Smooth muscle cell (in vitro differentiated cells): Measurements from ENCODE around the gene TNS4. TPM values are rescaled to one million over a fixed set of nuclear protein-coding genes. Genes with fewer than 3 reads are reported as not detected.

Source experiments
- DNase-seq: peaks from one replicate; lab custom pipeline; 2025; ENCODE audit not compliant: unreplicated experiment; lab: John Stamatoyannopoulos, UW
- H2AFZ ChIP-seq: fragments of 200-600 bp; sonication (generic); 2 replicates; pipeline ENCODE4 v1.6.0; 2016; ENCODE audit warnings: antibody characterized with exemption, low read depth, mild to moderate bottlenecking
- H3F3A ChIP-seq: fragments of 200-600 bp; sonication (generic); 2 replicates; pipeline ENCODE4 v1.6.0; 2017; ENCODE audit warnings: antibody characterized with exemption, low read depth
- H3K27ac ChIP-seq: fragments of 200-600 bp; sonication (generic); 2 replicates; pipeline ENCODE4 v1.5.1; 2016; ENCODE audit warnings: low read depth, mild to moderate bottlenecking
- H3K27me3 ChIP-seq: fragments of 200-600 bp; sonication (generic); 2 replicates; pipeline ENCODE4 v1.6.1; 2016; ENCODE audit warnings: low read depth, mild to moderate bottlenecking
- H3K36me3 ChIP-seq: fragments of 200-600 bp; sonication (generic); 2 replicates; pipeline ENCODE4 v1.5.1; 2016; ENCODE audit warnings: low read depth
- H3K4me1 ChIP-seq: fragments of 200-600 bp; sonication (generic); 2 replicates; pipeline ENCODE4 v1.5.1; 2016; ENCODE audit warnings: low read depth
- H3K4me2 ChIP-seq: fragments of 200-600 bp; sonication (generic); 2 replicates; pipeline ENCODE4 v1.6.0; 2016; ENCODE audit warnings: mild to moderate bottlenecking
- H3K4me3 ChIP-seq: fragments of 200-600 bp; sonication (generic); 2 replicates; pipeline ENCODE4 v1.5.1; 2016; ENCODE audit warnings: mild to moderate bottlenecking
- H3K79me2 ChIP-seq: fragments of 200-600 bp; sonication (generic); 2 replicates; pipeline ENCODE4 v1.6.0; 2016; ENCODE audit warnings: low read depth, mild to moderate bottlenecking
- H3K9ac ChIP-seq: fragments of 200-600 bp; sonication (generic); 2 replicates; pipeline ENCODE4 v1.6.0; 2016; ENCODE audit warnings: low read depth
- H3K9me3 ChIP-seq: fragments of 200-600 bp; sonication (generic); replicated peaks from 2 replicates; pipeline ENCODE4 v1.5.1; 2016; ENCODE audit warnings: low read depth
- H4K20me1 ChIP-seq: fragments of 200-600 bp; sonication (generic); 2 replicates; pipeline ENCODE4 v1.6.0; 2016; ENCODE audit warnings: low read depth
- CTCF ChIP-seq: fragments of 200-600 bp; sonication (generic); IDR thresholded peaks from 2 replicates; pipeline ENCODE4 v1.5.1; 2017; ENCODE audit warnings: borderline replicate concordance, mild to moderate bottlenecking, antibody characterized with exemption; ENCODE audit not compliant: insufficient read depth, poor library complexity, severe bottlenecking
- WGBS: methylation state at CpG from one replicate; pipeline ENCODE4 v1.1.7; 2016; ENCODE audit warnings: low lambda C conversion rate; 5-methylcytosine and 5-hydroxymethylcytosine counted together
- polyA plus RNA-seq: library from polyadenylated mRNA; unstranded; fragments of >200 nt; fragmentation: Nextera tagmentation; extraction: Ambion mirVana; gene quantifications from 2 replicates; pipeline ENCODE4 v1.2.1, GENCODE V29; 2016
- total RNA-seq: library from RNA; depleted of rRNA; stranded (reverse); fragments of >200 nt; gene quantifications from 2 replicates; pipeline ENCODE4 v1.2.3, GENCODE V29; 2014

The TNS4 gene
- total and polyA plus RNA-seq, 2 experiments from 2014 or later: 0.13 to 1.2 TPM

- no peaks in the 10 kb centered on the region for H3F3A ChIP-seq
- peak overlapping the region; percentile 82 for H3K27ac ChIP-seq
- 92% methylated on average over 3 of the region's 3 CpGs for WGBS
- no peak overlapping the region for H2AFZ ChIP-seq
- no peaks in the 10 kb centered on the region for H3K36me3 ChIP-seq
- H3K9ac ChIP-seq: no peak overlapping the region
- H3K9me3 ChIP-seq: no peaks in the 10 kb centered on the region
- no peaks in the 10 kb centered on the region for H4K20me1 ChIP-seq
- no peaks in the 10 kb centered on the region for H3K27me3 ChIP-seq
- no peak for TF ChIP-seq CTCF
- no peak overlapping the region for H3K4me3 ChIP-seq
- no peaks in the 10 kb centered on the region for H3K79me2 ChIP-seq
- H3K4me1 ChIP-seq: peaks cover 4% of the 10 kb centered on the region
- no peak for DNase-seq
- no peak overlapping the region for H3K4me2 ChIP-seq
Measured at GRCh38 chr17:40472733-40473452, 28.5 kb downstream of the TNS4 start.

GRCh38 chr17:40471846-40472732 is 29.3 kb downstream of the TNS4 start:
- TF ChIP-seq CTCF: no peak
- Histone ChIP-seq H3F3A (no peaks in the 10 kb centered on the region), H3K79me2 (no peaks in the 10 kb centered on the region), H4K20me1 (no peaks in the 10 kb centered on the region), H3K4me1 (peaks cover 4% of the 10 kb centered on the region), H3K4me3 (no peak overlapping the region), H3K9me3 (no peaks in the 10 kb centered on the region), H3K4me2 (peak overlapping the region; percentile 36), H2AFZ (peak overlapping the region; percentile 32), H3K36me3 (no peaks in the 10 kb centered on the region), H3K27me3 (no peaks in the 10 kb centered on the region), H3K9ac (peak overlapping the region; percentile 9), H3K27ac (peak overlapping the region; percentile 82)
- DNase-seq: no peak
- 63% methylated on average over 6 of the region's 6 CpGs for WGBS

- Histone ChIP-seq H3K9ac (peak overlapping the region; percentile 9), H4K20me1 (no peaks in the 10 kb centered on the region), H3K27me3 (no peaks in the 10 kb centered on the region), H2AFZ (peak overlapping the region; percentile 32), H3K27ac (peak overlapping the region; percentile 82), H3K4me3 (no peak overlapping the region), H3K36me3 (no peaks in the 10 kb centered on the region), H3K4me2 (peak overlapping the region; percentile 36), H3K79me2 (no peaks in the 10 kb centered on the region), H3F3A (no peaks in the 10 kb centered on the region), H3K9me3 (no peaks in the 10 kb centered on the region), H3K4me1 (peaks cover 4% of the 10 kb centered on the region)
- TF ChIP-seq CTCF: no peak
- 74% methylated on average over 17 of the region's 17 CpGs for WGBS
- no peak for DNase-seq
Measured at GRCh38 chr17:40470932-40471828, 30.2 kb downstream of the TNS4 start.
